ENCODE measurements around the gene SEZ6. TPM values are rescaled to one million over a fixed set of nuclear protein-coding genes. Genes with fewer than 3 reads are reported as not detected.

The SEZ6 gene
- total RNA-seq (not detected), polyA plus RNA-seq (not detected)
- long read RNA-seq, donor 1, partial matches to known transcripts: 0 of 2 reads
- long read RNA-seq, donor 1, other reads (novel, unspliced or antisense): 2 of 2 reads
- long read RNA-seq, donor 2, partial matches to known transcripts: 0 of 1 reads
- long read RNA-seq, donor 2, other reads (novel, unspliced or antisense): 1 of 1 reads

- WGBS, 2 donors: 3% methylated on average over 30 to 43 of the region's 43 CpGs
- Histone ChIP-seq H3K27me3 (ENCODE audit: control insufficient read depth in 1 of 2, insufficient read depth in 2 of 2, low read length in 1 of 2) (no peaks in the 10 kb centered on the region), H3K4me3 (ENCODE audit: low read length in 2 of 2) (no peak within 1 kb of the TSS), H3K4me1 (ENCODE audit: control insufficient read depth in 1 of 2, insufficient read depth in 2 of 2, low read length in 2 of 2) (no peaks in the 10 kb centered on the region), H3K9me3 (ENCODE audit: control insufficient read depth, low read length) (no peaks in the 10 kb centered on the region), H3K27ac (ENCODE audit: low read depth in 1 of 2, low read length in 2 of 2) (no peak within 1 kb of the TSS), H3K36me3 (ENCODE audit: control insufficient read depth in 1 of 2, insufficient read depth in 2 of 2, low read length in 1 of 2) (no peaks in the 10 kb centered on the region)
- DNase-seq (peak; percentile 78 to 93), ATAC-seq (ENCODE audit: low FRiP score) (peak; percentile 89)
- intact Hi-C loops (cut with DNase I): no loop called here
Measured at GRCh38 chr17:29005936-29006511, at the start of gene SEZ6. Gene SEZ6 (minus strand): TSS chr17:29006033. CDS start chr17:29005869, 164 bp downstream.

DNA sequence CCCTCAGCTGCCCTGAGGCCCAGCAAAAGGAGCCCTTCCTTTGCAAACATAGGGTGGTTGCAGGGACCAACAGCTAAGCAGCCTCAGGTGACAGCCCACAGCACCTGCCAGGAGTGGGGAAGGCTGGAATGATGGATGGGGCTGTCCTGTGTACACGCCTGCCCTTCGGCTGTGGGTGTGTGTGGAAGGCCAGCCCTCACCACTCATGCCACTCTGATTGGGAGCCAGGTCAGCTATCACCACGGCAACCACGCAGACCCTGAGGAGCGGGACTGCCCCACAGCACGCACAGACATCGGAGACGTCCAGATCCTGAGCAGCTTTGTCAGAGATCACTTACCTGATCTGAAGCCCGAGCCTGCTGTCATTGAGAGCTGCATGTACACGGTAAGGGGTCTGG lies 49.0 kb upstream of the SEZ6 start:
- DNase-seq: no peak
- intact Hi-C loops (cut with DNase I): no loop called here
- WGBS, 2 donors: 75% methylated on average over 10 of the region's 10 CpGs

DNA sequence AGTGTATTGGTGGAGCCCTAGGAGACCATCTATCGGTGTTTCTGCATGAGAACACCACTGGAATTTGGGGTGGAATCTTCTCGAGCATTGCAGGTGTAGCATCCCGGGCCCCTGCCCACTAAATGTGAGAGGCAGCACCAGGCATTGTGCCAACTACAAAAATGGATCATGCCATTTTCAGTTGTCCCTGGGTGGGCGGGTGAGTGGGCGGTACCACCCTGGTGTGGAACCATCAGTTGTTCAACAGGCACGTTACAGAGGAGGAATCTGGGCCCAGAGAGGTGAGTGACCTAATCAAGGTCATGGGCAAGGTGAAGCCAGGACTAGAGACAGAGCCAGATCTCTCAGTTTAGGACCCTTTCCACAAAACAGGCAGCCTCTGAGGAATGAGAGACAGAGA lies 45.9 kb upstream of the SEZ6 start:
- H3K4me3 ChIP-seq (ENCODE audit: low read length in 2 of 2): no peak overlapping the region
- no peaks in the 10 kb centered on the region for H3K27me3 ChIP-seq (ENCODE audit: control insufficient read depth in 1 of 2, insufficient read depth in 2 of 2, low read length in 1 of 2)
- 65 to 75% methylated on average over 6 of the region's 6 CpGs for WGBS, 2 donors
- no peaks in the 10 kb centered on the region for H3K9me3 ChIP-seq (ENCODE audit: control insufficient read depth, low read length)
- H3K36me3 ChIP-seq (ENCODE audit: control insufficient read depth in 1 of 2, insufficient read depth in 2 of 2, low read length in 1 of 2): no peaks in the 10 kb centered on the region
- intact Hi-C loops (cut with DNase I): no loop called here
- no peaks in the 10 kb centered on the region for H3K4me1 ChIP-seq (ENCODE audit: control insufficient read depth in 1 of 2, insufficient read depth in 2 of 2, low read length in 2 of 2)
- DNase-seq: no peak
- ATAC-seq (ENCODE audit: low FRiP score): no peak
- no peak overlapping the region for H3K27ac ChIP-seq (ENCODE audit: low read depth in 1 of 2, low read length in 2 of 2)

More for the DNA sequence above, 49.0 kb upstream of the SEZ6 start:
- no peaks in the 10 kb centered on the region for H3K9me3 ChIP-seq (ENCODE audit: control insufficient read depth, low read length)
- no peak for ATAC-seq (ENCODE audit: low FRiP score)
- no peaks in the 10 kb centered on the region for H3K27me3 ChIP-seq (ENCODE audit: control insufficient read depth in 1 of 2, insufficient read depth in 2 of 2, low read length in 1 of 2)
- H3K4me3 ChIP-seq (ENCODE audit: low read length in 2 of 2): no peak overlapping the region
- H3K36me3 ChIP-seq (ENCODE audit: control insufficient read depth in 1 of 2, insufficient read depth in 2 of 2, low read length in 1 of 2): no peaks in the 10 kb centered on the region
- H3K27ac ChIP-seq (ENCODE audit: low read depth in 1 of 2, low read length in 2 of 2): no peak overlapping the region
- H3K4me1 ChIP-seq (ENCODE audit: control insufficient read depth in 1 of 2, insufficient read depth in 2 of 2, low read length in 2 of 2): no peaks in the 10 kb centered on the region

DNA sequence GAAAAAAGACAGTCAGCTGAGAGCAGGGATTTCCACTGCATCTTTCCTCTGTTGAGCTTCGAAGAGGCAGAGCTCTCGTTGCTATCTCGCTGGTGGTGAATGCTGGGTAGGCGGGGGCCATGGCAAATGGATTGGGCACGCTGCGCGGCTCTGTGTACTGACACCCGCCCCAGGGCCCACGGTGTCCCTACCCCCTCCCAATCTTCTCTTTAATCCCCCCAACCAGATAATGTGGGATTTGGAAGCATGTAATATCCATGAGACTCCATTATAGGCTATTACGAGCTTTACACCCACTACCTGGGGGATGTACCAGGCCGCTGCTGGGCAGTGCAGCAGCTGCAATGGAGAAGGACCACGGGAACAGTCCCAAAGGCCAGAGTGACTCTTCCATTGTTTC lies 45.4 kb upstream of the SEZ6 start:
- no peaks in the 10 kb centered on the region for H3K36me3 ChIP-seq (ENCODE audit: control insufficient read depth in 1 of 2, insufficient read depth in 2 of 2, low read length in 1 of 2)
- H3K27me3 ChIP-seq (ENCODE audit: control insufficient read depth in 1 of 2, insufficient read depth in 2 of 2, low read length in 1 of 2): no peaks in the 10 kb centered on the region
- H3K27ac ChIP-seq (ENCODE audit: low read depth in 1 of 2, low read length in 2 of 2): no peak overlapping the region
- ATAC-seq (ENCODE audit: low FRiP score): no peak
- intact Hi-C loops (cut with DNase I): no loop called here
- H3K9me3 ChIP-seq (ENCODE audit: control insufficient read depth, low read length): no peaks in the 10 kb centered on the region
- no peak for DNase-seq
- H3K4me3 ChIP-seq (ENCODE audit: low read length in 2 of 2): no peak overlapping the region
- no peaks in the 10 kb centered on the region for H3K4me1 ChIP-seq (ENCODE audit: control insufficient read depth in 1 of 2, insufficient read depth in 2 of 2, low read length in 2 of 2)
- WGBS, 2 donors: 85 to 90% methylated on average over 12 of the region's 12 CpGs

- no peak for ATAC-seq (ENCODE audit: low FRiP score)
- Histone ChIP-seq H3K27me3 (ENCODE audit: control insufficient read depth in 1 of 2, insufficient read depth in 2 of 2, low read length in 1 of 2) (no peaks in the 10 kb centered on the region), H3K9me3 (ENCODE audit: control insufficient read depth, low read length) (no peaks in the 10 kb centered on the region), H3K4me1 (ENCODE audit: control insufficient read depth in 1 of 2, insufficient read depth in 2 of 2, low read length in 2 of 2) (no peaks in the 10 kb centered on the region), H3K36me3 (ENCODE audit: control insufficient read depth in 1 of 2, insufficient read depth in 2 of 2, low read length in 1 of 2) (no peaks in the 10 kb centered on the region), H3K4me3 (ENCODE audit: low read length in 2 of 2) (no peak overlapping the region), H3K27ac (ENCODE audit: low read depth in 1 of 2, low read length in 2 of 2) (no peak overlapping the region)
- no peak for DNase-seq
- intact Hi-C loops (cut with DNase I): no loop called here
- WGBS, 2 donors: 92 to 94% methylated on average over 5 of the region's 5 CpGs
Measured at GRCh38 chr17:29050176-29050575, 44.3 kb upstream of the SEZ6 start.

DNA sequence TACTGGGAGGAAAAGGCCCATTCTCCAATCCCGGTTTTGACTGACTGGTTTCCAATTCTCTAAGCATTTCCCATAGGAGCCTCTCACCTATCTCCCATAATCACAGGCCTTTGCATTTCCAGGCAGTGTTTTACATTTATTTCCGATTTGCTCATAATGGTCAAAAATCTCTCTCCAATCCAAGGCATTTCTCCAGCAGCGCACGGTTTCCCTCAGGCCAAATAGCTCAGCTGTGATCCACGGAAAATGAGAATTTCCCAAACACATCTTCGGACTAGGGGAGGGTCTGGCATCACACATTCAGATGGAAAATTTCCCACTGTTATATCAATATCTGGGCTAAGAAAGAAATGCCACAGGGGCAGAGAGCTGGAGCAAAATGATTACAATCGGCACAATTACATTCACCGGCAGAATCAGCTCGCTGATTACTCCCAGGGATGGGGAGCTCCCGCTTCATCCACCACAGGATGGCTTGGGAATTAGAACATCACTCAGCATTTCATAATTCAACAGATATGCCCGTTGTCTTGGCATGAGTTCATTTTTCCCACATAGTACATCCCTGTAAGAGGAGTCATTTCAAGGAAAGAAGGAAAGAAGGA lies 43.8 kb upstream of the SEZ6 start:
- Histone ChIP-seq H3K4me1 (ENCODE audit: control insufficient read depth in 1 of 2, insufficient read depth in 2 of 2, low read length in 2 of 2) (no peaks in the 10 kb centered on the region), H3K36me3 (ENCODE audit: control insufficient read depth in 1 of 2, insufficient read depth in 2 of 2, low read length in 1 of 2) (no peaks in the 10 kb centered on the region), H3K9me3 (ENCODE audit: control insufficient read depth, low read length) (no peaks in the 10 kb centered on the region), H3K4me3 (ENCODE audit: low read length in 2 of 2) (no peak overlapping the region), H3K27me3 (ENCODE audit: control insufficient read depth in 1 of 2, insufficient read depth in 2 of 2, low read length in 1 of 2) (no peaks in the 10 kb centered on the region), H3K27ac (ENCODE audit: low read depth in 1 of 2, low read length in 2 of 2) (no peak overlapping the region)
- intact Hi-C loops (cut with DNase I): no loop called here
- no peak for DNase-seq
- 83 to 89% methylated on average over 11 of the region's 11 CpGs for WGBS, 2 donors
- no peak for ATAC-seq (ENCODE audit: low FRiP score)

DNA sequence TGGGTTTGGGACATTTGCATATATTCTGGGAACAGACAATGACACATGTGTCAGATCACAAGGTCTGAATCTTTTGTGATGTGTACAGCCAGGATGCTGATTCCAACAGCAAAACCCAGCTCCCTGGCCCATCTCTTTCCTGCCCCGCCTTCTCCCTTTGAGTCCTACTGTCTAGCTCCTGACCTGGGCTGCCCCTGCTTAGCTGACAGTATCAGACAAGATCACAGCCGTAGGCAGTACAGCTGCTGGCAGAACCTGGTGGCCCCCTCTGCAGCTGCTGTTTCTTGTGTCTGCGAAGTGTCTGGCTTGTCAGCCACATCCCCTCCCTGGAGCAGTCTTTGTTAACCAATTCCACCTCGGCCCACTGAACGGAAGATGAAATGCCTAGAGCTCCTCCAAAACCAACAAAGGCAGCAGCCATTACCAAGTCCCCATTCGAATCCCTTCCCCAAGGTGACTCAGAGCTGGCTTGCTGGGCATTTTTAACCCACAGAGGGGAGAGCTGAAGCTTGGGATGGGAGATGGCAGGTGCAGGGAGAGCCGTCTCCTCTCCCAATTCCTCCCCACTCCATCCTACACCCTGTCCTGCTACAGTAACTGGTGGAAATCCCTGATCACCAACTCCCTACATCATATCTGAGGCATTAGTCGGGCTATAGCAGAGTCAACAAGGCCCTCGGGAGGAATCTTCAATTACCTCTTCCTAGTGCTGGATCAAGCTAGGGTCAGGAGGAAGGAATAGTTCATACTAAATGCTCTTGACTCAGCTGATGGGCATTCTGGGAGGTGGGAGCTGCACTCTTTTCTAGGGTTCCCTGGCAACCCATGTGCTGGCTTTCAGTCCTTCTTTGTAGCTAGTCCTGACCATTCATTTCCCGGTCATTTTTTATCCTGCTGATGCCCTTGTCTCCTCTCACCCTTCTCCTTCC lies 42.9 kb upstream of the SEZ6 start:
- DNase-seq: no peak
- Histone ChIP-seq H3K27me3 (ENCODE audit: control insufficient read depth in 1 of 2, insufficient read depth in 2 of 2, low read length in 1 of 2) (no peaks in the 10 kb centered on the region), H3K27ac (ENCODE audit: low read depth in 1 of 2, low read length in 2 of 2) (no peak overlapping the region), H3K36me3 (ENCODE audit: control insufficient read depth in 1 of 2, insufficient read depth in 2 of 2, low read length in 1 of 2) (no peaks in the 10 kb centered on the region), H3K4me3 (ENCODE audit: low read length in 2 of 2) (no peak overlapping the region), H3K4me1 (ENCODE audit: control insufficient read depth in 1 of 2, insufficient read depth in 2 of 2, low read length in 2 of 2) (no peaks in the 10 kb centered on the region), H3K9me3 (ENCODE audit: control insufficient read depth, low read length) (no peaks in the 10 kb centered on the region)
- 47 to 51% methylated on average over 10 of the region's 10 CpGs for WGBS, 2 donors
- intact Hi-C loops (cut with DNase I): no loop called here
- ATAC-seq (ENCODE audit: low FRiP score): no peak

GRCh38 chr17:29046473-29046839 lies 40.6 kb upstream of the SEZ6 start:
- Histone ChIP-seq H3K27ac (ENCODE audit: low read depth in 1 of 2, low read length in 2 of 2) (no peak overlapping the region), H3K27me3 (ENCODE audit: control insufficient read depth in 1 of 2, insufficient read depth in 2 of 2, low read length in 1 of 2) (no peaks in the 10 kb centered on the region), H3K4me1 (ENCODE audit: control insufficient read depth in 1 of 2, insufficient read depth in 2 of 2, low read length in 2 of 2) (no peaks in the 10 kb centered on the region), H3K36me3 (ENCODE audit: control insufficient read depth in 1 of 2, insufficient read depth in 2 of 2, low read length in 1 of 2) (no peaks in the 10 kb centered on the region), H3K9me3 (ENCODE audit: control insufficient read depth, low read length) (no peaks in the 10 kb centered on the region), H3K4me3 (ENCODE audit: low read length in 2 of 2) (no peak overlapping the region)
- ATAC-seq (ENCODE audit: low FRiP score) (no peak), DNase-seq (no peak)
- intact Hi-C loops (cut with DNase I): no loop called here
- 77 to 78% methylated on average over 5 of the region's 5 CpGs for whole genome bisulfite sequencing, 2 donors
